HT1080 (cell line): ENCODE measurements around the gene C16orf95. TPM values are rescaled to one million over a fixed set of nuclear protein-coding genes. Genes with fewer than 3 reads are reported as not detected.

Experiments
- DNase-seq: peaks from one replicate; pipeline ENCODE4 v3.0.0-alpha.2; 2015; ENCODE audit warnings: low read depth
- total RNA-seq: library from RNA; depleted of rRNA; stranded (reverse); fragments of >200 nt; shearing (Covaris generic); gene quantifications from 2 replicates; pipeline ENCODE4 v1.2.3, GENCODE V29; 2014

Gene C16orf95
- total RNA-seq, 1 experiment from 2014 or later = 9.1 TPM

DNA sequence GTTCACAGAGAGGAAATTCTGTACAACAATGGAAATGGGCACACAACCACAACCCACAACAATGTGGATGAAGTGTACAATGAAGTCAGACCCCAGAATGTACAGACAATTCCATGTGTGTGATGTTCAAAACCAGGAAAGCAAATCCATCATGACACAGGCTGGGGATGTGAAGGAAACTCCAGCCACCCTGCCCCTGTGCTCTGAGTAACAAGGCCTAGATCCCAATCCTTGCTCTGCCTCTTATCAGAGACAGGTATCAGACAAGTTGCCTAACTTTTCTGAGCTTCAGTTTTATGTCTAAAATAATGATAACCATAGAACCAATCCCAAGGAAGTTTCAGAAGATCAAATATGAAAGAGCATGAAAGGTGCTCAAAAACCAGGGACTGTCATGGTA, 1.8 kb upstream of the C16orf95 start:
- no peak for DNase-seq

DNA sequence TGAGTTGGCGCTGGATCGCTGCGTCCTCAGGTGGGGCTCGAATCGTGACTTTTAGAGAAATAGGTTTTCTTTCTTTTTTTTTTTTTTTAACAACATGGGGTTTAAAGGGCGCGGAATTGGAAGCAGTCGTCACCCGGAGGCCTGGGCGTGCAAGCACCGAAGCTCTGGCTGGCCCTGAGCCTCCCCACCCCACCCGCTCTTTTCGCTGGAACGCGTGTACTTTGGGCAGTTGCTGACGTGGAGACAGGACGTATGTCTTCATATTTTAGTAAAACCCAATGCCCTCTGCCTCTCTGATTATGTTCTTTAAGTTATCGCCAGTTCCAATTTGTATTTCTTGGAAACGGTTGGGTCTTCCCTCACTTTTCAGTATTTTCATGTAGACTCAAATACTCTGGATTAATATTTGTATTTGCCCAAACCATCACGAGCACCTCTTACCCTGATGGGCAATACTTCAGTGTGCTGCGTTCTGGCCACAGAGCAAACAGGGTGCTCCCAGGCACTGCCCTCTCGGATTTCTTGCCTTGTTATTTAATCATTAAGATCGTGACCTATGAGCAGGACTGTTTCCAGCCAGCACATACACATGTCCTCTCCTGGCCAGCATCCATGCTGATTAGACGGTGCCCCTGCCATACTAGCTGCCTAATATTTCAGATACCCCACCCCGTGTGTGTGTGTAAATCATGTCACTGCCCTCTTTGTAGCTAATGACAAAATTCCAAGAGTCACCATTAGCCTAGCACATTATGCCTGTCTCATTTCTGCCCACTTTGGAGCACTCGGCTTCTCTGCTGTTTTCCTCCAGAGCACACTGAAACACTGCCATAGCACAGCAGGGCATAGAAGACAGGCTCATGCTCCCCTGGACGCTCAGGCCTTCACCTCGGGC, 805 bp upstream of the C16orf95 start:
- peak; percentile 24 for DNase-seq

DNA sequence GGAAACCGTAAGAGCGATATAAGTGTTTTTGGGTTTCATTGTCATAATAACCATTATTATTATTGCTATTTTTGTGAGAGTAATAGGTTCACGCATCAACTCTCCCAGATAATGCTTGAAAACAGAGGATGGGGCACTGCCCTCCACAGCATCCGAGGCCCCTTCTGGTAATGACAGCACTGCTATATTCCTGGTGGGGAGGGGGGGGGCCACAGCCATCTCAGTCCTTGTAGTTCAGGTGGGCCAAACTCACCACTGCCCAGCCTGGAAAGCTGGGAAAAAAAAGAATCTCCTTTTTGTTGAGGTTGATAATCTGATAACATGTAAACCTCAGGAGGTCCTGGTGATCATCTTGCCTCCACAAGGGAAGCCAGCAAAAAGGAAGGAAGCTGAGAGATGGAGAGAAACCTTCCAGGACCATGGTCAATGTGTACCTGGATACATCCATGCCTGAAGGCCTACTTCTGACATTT, 706 bp downstream of the C16orf95 start:
- no peak for DNase-seq

DNA sequence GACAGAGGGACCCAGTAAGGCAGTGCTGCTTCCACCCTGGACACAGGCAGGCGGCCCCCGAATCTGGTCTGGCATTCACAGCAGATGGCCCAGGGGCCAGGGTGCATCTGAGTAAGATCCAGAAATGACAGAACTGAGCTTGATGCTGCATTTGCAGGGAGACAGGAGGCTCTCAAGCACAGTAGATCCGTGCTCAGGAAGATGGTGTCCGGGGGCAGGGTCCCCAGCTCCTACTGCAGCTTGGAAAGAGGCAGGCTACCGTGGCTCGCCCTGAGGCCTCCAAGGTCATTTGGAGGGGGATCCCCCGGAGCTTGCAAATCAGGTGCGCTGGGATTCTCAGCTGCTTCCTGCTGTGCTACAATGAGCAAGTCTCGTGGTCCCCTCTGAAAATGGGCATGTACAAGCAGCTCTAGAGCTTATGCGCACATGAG, 2.2 kb downstream of the C16orf95 start:
- no peak for DNase-seq

DNA sequence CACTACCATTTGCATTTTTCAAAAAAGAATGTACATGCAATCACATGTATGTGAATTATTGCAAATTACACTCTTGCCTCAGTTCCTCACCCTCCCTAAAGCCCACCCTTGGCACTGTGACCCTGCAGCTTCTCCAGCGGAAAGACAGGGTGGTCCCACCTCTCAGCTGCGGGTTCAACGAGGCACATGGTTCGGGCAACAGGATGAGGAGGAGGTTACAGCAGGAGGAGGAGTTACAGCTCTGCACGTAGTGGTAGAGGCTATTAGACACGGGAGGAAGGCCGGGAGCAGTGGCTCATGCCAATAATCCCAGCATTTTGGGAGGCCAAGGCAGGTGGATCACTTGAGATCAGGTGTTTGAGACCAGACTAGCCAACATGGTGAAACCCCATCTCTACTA, 5.2 kb downstream of the C16orf95 start:
- no peak for DNase-seq

DNA sequence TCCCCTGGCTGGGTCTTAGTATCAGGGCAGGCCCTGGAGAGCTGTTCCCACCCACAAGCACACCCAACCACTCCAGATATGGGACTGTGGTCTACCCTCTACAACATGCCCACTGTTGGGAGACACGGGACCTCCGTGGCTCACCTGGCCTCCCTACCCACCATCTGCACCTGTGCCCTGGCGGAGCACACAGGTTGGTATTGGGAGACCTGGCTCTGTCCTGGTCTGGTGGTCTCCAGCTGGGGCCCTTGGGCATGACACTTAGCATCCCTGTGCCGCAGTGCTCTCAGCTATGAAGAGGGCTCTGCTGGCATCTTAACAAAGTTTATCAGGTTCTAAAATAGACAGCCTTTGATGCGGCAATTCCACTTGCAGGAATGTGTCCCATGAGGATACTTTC, 5.8 kb downstream of the C16orf95 start:
- DNase-seq = no peak

DNA sequence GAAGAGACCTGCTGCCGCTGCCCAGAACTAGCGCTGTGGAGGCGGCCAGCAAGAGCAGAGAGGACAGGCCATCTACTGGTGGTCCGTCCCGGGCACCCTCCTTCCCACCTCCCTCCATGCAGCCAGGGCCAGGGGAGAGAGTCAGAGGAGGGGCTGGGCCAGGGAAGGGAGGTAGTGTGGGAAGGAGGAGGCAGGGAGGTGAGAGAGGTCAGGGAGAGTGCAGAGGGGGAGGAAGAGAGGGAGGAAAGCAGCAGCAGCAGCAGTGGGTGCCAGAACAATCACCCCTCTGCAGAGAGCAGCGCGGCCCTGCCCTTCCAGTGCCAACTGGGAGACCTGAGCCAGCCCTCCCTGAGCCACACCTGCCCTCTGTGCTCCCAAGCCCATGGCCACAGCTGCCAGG, 6.6 kb downstream of the C16orf95 start:
- no peak for DNase-seq

DNA sequence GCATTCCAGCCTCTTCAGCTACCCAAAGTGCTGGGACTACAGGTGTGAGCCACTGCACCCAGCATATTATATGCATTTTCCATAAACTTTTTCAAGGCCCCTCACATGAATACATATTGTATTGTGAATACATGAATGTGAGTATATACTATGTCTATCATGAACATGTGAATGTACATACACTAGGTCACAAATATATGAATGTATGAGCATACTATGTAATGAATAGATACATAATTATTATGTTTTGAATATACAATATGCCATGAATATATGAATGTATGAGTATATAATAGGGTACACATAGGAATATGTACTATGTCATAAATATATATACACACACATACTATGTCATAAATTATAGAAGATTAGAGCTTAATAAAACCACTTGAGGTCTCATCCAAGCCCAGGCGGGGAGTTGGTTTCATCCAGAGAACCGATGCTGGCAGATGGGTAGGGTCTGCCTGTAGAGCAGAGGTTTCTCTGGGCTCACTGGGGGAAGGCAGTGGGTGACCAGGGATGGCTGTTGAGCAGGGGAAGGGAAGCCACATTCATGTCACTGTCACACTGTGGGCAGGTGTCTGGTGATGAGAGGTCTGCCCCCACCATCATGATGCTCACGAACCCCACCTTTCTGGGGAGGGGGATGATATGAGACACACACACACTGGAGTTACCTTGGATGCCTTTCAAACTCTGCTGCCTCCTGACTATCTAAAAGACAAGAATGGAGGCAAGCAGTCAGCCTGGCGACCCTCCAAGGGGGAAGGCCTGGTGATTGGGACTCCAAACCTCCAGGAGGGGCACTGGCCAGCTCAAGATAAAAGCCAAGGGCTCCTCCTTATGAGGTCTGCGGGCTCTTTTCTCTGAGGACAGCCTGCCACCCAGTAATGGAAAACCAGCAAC, 7.3 kb downstream of the C16orf95 start:
- no peak for DNase-seq

DNA sequence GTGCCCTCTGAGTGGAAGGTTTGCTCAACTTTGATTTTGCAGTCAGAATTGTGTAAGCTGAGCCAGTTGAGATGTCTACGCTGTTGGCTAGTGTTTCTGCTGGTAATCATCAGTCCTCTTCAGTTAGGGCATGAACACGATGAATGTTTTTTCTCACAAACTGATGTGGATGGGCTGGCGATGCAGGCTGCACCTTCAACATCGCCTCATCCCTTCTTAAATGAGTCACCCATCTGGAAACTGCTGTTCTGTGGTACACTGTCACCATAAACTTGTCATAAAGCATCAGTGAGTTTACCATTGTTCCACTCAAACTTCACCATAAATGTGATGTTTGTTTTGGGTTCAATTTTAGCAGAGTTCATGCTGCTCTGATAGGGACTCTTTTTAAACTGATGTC, 8.4 kb downstream of the C16orf95 start:
- no peak for DNase-seq

DNA sequence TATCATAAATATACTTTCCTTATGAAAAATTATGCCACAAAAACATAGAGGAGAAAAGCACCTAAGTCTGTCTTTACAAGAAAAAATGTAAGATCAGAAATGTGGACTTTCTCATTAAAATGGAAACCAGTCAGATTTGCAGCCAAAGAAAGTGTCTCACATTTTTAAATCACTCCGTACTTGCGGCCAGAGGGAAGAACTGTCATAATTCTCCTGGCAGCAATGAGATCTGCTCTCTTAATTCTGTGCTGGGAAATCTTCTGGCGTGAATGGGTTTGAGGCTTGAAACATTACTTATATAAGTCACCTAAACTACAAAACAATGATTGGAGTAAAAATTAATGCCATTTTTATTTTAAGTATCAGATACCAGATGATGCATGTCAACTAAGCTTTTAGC, 10.7 kb downstream of the C16orf95 start:
- DNase-seq = no peak

DNA sequence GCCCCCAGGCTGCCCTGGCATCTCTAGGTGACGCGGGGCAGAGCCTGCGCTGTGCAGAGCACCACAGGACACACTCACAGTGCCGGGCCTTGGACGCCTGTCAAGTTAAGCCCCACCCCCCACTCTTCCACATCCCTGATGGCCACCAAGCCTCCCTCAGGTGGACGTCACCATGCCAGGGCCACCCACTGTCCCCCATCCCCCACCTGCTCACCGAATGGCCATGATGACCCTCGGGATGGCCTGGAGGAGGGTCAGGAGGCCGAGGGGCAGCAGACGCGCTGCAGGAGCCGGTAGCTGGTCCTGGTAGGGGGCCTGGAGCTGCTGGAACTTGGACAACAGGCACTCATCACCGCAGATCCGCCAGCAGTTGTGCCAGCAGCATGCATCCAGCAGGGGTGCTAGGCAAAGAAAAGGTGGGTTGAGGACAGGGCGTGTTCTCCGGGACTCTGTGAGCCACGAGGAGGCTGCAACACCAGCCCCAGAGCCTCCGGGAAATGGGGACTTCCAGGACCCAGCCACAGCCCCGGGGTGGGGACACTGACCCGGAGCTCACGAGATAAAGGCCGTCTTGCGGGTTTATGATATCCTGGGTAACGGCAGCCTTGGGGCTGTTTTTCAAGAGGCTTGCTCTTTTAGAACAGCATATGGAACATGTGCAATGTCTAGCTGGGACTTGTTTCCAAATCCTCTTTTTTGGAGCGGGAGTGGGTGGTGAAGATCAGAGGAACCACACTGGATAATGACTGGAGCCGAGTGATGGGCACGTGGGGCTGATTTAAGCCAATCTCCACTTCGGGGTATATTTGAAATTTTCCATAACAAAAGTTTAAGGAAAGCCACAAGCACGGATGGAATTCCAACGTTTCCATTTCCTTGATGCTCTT, 11.4 kb downstream of the C16orf95 start:
- no peak for DNase-seq

DNA sequence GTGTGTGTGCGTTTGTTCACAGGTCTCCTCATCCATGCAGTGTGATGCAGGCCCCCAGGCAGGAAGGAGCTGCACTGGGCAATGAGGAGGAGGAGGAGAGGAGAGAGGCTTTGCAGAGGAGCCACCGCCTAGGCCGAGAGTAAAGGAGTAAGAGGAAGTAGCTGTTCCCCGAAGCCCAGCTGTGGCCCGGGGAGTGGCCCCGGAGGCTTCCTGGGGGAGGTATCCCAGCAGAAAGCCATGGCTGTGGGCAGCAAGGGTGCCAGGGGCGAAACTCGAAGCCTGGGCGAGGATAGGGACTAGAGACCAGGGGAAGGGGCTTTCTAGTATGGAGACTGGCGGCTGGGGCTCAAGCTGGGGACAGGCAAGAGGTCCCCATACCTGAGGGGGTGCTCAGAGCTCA, 12.2 kb downstream of the C16orf95 start:
- no peak for DNase-seq

DNA sequence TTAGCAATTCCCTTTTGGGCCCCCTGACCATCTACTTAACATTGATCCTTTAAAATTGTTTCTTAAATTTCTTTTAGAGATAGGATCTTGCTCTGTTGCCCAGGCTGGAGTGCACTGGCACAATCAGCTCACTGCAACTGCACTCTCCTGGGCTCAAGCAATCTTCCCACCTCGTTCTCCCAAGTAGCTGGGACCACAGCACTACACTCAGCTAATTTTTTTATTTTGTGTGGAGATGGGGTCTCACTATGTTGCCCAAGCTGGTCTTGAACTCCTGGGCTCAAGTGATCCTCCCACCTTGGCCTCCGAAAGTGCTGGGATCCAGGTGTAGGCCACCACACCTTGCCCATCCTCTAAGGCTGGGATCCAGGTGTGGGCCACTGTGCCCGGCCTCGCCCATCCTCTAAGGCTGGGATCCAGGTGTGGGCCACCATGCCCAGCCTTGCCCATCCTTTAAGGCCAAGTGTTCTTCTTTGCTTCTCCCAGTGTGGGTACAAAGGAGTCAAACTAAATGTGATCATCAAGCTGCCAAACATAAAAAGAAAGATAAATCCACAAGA, 13.2 kb downstream of the C16orf95 start:
- DNase-seq = no peak

DNA sequence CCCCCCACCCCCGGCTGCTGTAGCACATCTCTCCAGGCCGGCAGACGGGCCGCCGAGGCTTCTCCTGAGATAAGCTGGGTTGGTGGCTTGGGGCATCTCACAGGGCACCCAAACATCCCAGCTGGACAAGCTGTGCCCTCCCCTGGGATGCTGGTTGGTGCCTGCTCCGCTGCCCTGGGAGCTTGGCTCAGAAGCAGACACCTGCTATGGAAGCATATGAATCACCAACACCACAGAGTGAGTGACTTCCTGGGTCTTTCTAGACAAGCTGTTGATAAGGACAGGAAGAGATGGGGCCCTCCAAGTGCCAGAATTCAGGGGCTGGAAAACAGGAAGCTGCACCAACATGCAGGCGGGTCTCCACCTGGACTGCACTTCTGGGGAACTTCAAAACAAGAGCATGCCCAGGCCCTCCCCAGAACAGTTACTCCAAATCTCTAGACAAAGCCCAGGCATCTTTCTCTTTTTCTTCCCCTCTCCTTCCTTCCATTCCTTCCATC, 13.7 kb downstream of the C16orf95 start:
- peak; percentile 49 for DNase-seq

DNA sequence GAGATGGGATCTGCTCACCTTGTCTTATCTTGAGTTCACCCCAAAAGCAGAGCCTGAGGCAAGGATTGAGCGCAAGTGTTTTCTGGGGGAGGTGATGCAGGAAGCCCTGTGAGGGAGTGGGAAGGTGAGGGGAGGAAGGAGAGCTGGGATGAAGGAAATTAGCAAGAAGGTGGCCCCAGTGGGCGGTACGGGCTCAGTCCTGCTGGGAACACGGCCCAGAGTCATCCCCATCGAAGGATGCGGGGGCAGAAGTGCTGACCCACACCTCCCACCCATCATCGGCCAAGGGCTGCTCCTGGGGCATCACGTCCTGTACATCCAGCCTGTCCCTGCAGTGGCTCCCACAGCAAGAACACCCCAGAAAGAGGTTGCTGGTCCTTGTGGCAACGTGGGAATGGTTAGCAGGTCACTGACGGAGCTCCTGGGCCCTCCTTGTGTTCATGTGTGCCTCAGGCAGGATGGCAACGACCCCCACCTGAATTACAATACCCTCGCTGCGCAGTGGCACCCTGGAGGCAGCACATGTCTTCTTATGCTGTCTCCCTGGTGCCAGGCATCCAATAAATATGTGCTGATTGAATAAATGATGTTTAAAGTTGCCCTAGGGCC, 18.2 kb downstream of the C16orf95 start:
- no peak for DNase-seq

DNA sequence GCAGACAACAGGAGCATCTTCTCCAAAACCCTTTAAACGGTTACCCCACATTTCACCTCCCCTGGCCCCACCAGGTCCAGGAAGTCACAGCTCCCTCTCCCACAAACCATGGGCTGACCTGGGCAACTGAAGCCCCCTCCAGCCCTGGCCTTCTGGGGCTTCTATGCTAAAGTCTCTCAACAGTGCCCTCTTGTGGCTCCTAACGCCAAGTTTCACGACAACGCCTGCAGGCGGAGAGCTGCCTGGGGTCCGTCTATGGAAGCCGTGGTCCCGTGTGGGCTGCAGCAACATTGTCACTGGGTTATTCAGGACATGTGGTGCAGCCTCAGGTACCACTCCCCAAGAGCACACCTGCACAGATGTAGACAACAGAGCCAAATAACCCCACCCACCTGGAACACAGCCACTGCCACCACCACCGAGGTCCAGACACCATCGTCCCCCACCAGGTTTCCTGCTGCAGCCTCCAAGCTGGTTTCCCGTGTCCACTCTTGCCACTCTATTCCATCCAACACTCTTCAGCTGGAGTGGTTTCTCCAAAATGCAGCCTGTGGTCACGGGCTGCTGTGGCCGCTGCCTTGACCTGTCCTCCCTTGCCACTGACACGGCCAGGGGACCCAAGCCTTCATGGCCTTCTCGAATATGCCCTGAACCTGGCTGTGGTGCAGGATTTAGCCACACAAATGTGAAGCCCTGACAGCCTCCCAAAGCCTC, 19.1 kb downstream of the C16orf95 start:
- no peak for DNase-seq

DNA sequence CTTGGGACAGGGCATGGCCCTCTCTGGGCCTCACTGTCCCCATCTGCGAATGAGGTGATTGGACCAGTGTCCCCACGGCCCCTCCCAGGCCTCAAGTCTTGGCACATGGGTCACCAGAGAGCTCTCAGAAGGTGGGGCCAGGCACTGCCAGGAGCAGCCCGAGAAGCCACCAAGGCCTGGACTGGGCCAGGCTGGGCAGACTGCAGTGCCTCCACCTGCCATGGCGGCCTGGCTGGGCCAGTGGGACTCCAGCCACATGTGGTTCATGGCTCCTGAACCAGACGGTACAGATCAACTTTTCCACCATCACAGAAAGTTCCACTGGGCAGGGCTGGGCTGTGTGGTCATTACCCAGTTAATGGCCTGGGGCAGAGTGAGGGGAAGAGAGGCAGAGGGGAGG, 19.8 kb downstream of the C16orf95 start:
- no peak for DNase-seq

DNA sequence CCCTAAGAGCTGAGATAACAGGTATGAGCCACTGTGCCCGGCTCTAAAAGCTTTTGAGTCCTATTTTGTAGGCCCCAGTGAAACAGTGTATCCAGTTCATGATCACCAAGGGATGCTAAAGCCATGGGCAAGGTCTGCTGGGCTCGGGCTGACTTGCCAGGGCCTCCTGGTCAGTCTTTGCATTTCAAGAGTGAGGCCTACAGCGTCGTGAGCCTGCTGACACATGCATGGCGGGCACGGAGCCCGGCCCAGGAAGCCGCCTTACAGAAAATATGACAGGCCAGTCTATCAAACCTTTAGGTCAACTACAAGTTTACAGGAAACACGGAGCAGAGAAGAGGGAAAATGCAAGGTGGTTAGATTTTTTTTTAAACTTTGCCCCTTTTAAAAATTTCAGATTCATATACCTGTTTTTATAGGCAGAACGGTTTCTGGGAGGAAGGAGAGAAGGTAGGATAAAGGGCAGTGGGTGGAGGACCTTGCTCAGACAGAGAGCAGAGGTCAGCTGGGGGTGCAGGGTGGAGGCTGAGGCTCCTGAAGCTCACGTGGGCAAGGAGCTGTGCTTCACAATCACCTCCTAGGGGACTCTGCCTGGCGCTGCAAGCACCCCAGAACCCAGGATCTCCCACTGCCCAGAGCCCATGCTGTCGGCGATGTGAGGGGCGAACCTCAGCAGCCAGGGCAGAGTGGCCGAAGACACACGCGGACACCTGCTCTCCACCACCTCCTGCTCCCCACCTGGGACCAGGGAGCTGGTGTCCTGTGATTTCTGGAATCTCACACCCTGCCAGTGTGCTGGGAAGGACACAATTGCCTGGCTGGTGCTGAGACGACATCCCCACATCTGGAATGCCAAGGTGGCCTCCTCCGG, 21.3 kb downstream of the C16orf95 start:
- DNase-seq = no peak

DNA sequence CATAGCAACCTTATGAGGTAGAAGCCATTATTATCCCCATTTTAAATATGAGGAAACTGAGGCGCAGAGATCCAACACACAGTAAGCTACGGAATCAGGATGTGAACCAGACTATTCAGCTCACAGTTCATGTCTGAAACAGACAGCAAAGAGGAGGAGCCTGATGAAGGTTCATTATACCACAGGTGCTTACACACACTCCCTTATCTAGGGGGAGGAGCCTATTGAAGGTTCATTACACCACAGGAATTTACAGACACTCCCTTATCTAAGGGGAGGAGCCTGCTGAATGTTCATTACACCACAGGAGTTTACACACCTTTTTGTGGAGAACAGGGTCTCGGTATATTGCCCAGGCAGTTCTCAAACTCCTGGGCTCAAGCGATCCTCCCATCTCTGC, 21.9 kb downstream of the C16orf95 start:
- no peak for DNase-seq
